ENCODE measurements around the gene TNS3. TPM values are rescaled to one million over a fixed set of nuclear protein-coding genes. Genes with fewer than 3 reads are reported as not detected.

TNS3 gene
- total RNA-seq, 2 experiments from 2014 or later: 0.11 TPM

- POLR2A ChIA-PET: no interaction called here
- intact Hi-C loops (cut with DNase I, micrococcal nuclease): no loop called here
Observed at GRCh38 chr7:47381134-47381495, 200.8 kb downstream of the TNS3 start.

DNA sequence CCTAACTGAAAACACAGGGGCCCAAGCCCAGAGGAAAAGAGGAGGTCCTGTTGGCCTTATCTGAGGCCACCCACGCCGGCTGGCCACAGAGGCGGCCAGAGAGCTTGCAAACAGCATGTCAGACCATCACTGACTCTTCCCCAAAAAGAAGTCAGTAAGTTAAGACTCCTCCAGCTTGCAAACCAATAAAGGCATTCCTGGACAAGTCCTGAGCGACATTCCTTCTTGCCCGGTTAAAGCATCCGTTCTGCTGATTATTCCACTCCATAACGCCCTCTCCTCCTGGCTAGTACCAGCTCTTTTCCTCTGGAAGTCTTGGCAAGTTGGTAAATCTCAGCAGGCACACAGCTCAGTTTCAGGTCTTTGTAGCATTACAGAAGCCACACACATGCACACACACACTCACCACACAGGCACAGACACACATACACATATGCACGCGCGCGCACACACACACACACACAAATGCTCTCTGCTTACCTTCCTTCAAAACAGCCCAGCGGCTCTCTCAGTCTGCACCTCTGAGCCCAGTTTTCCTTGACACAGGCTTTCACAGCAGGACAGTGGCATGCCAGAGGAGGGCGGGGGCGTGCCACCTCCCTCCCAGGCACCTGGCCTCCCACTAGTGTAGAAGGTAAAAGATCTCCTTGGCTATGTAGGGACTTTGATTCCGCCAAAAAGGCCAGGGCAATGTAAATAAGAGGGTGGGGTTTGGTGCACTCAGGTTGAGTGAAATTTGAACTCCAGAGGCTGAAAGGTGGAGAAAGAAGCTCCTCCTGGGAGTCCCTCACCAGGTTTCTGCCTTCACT lies 201.4 kb downstream of the TNS3 start:
- H3K4me3 Mint-ChIP-seq: no peak overlapping the region
- POLR2A ChIA-PET: no interaction called here
- H3K27me3 Mint-ChIP-seq: peaks cover 10% of the 10 kb centered on the region
- no peaks in the 10 kb centered on the region for H3K9me3 Mint-ChIP-seq (ENCODE audit: low read depth)
- H3K27ac Mint-ChIP-seq: no peak overlapping the region
- H3K4me1 Mint-ChIP-seq: no peaks in the 10 kb centered on the region
- H3K36me3 Mint-ChIP-seq (ENCODE audit: low read depth): no peaks in the 10 kb centered on the region
- ATAC-seq: no peak
- intact Hi-C loops (cut with DNase I, micrococcal nuclease): no loop called here
- no peak for DNase-seq
- CTCF ChIA-PET: no interaction called here

More at GRCh38 chr7:47381134-47381495, 200.8 kb downstream of the TNS3 start:
- Mint-ChIP-seq H3K9me3 (ENCODE audit: low read depth) (no peaks in the 10 kb centered on the region), H3K27me3 (peaks cover 10% of the 10 kb centered on the region), H3K27ac (no peak overlapping the region), H3K4me3 (no peak overlapping the region), H3K36me3 (ENCODE audit: low read depth) (no peaks in the 10 kb centered on the region), H3K4me1 (no peaks in the 10 kb centered on the region)
- DNase-seq (no peak), ATAC-seq (no peak)
- CTCF ChIA-PET: no interaction called here

DNA sequence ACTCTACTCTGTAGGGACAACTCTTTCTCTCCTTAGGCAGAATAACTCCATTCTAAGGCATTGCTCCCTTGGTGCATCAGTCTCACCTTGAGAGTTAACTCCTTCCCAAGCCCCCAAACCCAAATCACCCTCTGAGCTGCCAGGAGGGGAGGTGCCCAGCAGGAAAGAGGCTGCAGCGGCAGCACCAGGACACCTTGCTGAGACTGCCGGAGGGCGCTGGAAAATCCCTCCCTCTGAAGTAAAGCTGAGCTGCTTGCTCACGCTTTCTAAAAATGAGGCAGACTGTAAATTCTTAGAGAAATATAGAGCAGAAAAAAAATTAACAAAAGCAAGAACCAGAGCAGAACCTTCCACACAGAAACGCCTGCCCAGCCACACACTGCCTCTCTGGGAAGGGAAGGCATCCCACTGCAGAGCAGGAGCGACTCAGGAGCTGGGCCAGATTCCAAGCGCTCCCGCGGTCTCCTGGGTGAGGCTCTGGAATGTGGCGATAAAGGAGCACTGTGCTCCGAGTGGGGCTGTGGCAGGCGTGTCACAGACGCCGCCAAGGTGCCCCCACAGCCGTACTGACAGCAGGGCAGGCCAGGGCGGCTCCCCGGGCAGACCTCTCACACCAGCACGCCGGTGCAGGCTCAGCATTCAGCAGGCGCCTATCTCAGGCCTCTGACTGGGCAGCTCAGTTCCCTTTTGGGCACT lies 202.1 kb downstream of the TNS3 start:
- Mint-ChIP-seq H3K36me3 (ENCODE audit: low read depth) (no peaks in the 10 kb centered on the region), H3K9me3 (ENCODE audit: low read depth) (no peaks in the 10 kb centered on the region), H3K27me3 (peaks cover 10% of the 10 kb centered on the region), H3K27ac (no peak overlapping the region), H3K4me1 (no peaks in the 10 kb centered on the region), H3K4me3 (no peak overlapping the region)
- no peak for DNase-seq
- intact Hi-C loops (cut with DNase I, micrococcal nuclease): no loop called here
- ChIA-PET CTCF (no interaction called here), POLR2A (no interaction called here)
- no peak for ATAC-seq

DNA sequence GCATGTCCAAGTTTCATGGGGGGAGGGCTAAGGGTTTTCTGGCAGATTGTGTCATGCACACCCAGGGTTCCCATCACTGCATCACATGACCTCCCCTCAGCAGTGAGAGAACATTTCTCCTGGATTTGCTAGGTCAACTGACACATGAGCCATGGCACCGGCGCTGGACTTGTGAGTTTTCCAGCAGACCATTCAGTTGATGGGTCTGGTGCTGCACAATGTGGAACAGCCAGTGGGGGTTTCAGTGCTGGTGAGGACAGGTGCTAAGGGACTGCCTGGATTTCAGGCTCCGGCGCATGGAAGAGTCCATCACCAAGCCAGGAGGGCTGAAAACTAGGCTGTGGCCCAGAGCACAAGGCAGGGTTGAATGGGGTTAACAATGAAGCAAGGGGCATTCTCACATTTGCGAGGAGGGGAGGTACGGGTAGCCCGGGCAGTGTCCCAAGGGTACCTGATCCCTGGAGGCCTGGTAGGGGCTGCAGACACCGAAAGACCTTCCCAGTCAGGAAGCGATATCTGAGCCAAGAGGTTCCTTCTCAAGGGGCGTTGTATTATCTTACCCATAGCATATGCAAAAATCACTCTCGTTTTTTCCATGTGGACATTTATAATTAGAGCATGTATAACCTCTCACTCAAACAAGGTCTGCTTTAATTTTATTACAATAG lies 203.0 kb downstream of the TNS3 start:
- H3K27ac Mint-ChIP-seq: no peak overlapping the region
- no peaks in the 10 kb centered on the region for H3K36me3 Mint-ChIP-seq (ENCODE audit: low read depth)
- no peak for ATAC-seq
- peaks cover 9% of the 10 kb centered on the region for H3K27me3 Mint-ChIP-seq
- intact Hi-C loops (cut with DNase I, micrococcal nuclease): no loop called here
- no peak for DNase-seq
- no peak overlapping the region for H3K4me3 Mint-ChIP-seq
- ChIA-PET POLR2A (no interaction called here), CTCF (no interaction called here)
- no peaks in the 10 kb centered on the region for H3K4me1 Mint-ChIP-seq
- H3K9me3 Mint-ChIP-seq (ENCODE audit: low read depth): no peaks in the 10 kb centered on the region

- no peak for ATAC-seq
- POLR2A ChIA-PET: no interaction called here
- no peaks in the 10 kb centered on the region for H3K36me3 Mint-ChIP-seq (ENCODE audit: low read depth)
- H3K4me1 Mint-ChIP-seq: no peaks in the 10 kb centered on the region
- no peak overlapping the region for H3K4me3 Mint-ChIP-seq
- no peak overlapping the region for H3K27ac Mint-ChIP-seq
- intact Hi-C loops (cut with DNase I, micrococcal nuclease): no loop called here
- peaks cover 7% of the 10 kb centered on the region for H3K27me3 Mint-ChIP-seq
- H3K9me3 Mint-ChIP-seq (ENCODE audit: low read depth): no peaks in the 10 kb centered on the region
- CTCF ChIA-PET: no interaction called here
- DNase-seq: no peak
Observed at GRCh38 chr7:47377741-47378140, 204.2 kb downstream of the TNS3 start.

DNA sequence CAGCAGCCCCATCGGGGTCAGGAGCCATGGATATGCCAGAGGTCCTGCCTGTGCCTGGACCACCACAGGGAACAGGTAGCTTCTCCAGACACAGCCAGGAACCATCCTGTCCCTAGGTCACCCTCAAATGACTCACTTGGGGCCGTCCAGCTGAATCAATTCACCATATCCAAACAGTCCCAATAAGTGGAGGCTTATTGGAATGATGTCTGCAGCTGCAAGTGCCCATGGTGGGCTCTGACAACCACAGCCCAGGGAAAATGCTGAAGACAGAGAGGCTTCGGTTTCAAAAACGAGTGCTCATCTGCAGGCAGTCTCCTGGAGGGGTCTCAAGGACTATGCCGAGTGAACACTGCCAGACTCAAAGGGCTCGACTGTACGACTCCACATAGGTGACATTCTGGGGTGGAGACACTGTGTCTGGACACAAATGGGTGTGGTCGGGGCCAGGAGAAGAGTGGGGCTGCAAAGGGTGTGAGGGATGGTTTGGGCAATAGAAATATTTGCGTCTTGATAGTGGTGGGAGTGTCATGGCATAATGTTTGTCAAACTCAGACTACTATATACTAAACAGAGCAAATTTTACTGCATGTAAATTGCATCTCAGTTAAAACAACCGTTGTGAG lies 204.8 kb downstream of the TNS3 start:
- no peaks in the 10 kb centered on the region for H3K36me3 Mint-ChIP-seq (ENCODE audit: low read depth)
- ChIA-PET POLR2A (no interaction called here), CTCF (no interaction called here)
- ATAC-seq (no peak), DNase-seq (no peak)
- intact Hi-C loops (cut with DNase I, micrococcal nuclease): no loop called here
- H3K27me3 Mint-ChIP-seq: peaks cover 6% of the 10 kb centered on the region
- no peak overlapping the region for H3K4me3 Mint-ChIP-seq
- no peaks in the 10 kb centered on the region for H3K4me1 Mint-ChIP-seq
- H3K9me3 Mint-ChIP-seq (ENCODE audit: low read depth): no peaks in the 10 kb centered on the region
- no peak overlapping the region for H3K27ac Mint-ChIP-seq

DNA sequence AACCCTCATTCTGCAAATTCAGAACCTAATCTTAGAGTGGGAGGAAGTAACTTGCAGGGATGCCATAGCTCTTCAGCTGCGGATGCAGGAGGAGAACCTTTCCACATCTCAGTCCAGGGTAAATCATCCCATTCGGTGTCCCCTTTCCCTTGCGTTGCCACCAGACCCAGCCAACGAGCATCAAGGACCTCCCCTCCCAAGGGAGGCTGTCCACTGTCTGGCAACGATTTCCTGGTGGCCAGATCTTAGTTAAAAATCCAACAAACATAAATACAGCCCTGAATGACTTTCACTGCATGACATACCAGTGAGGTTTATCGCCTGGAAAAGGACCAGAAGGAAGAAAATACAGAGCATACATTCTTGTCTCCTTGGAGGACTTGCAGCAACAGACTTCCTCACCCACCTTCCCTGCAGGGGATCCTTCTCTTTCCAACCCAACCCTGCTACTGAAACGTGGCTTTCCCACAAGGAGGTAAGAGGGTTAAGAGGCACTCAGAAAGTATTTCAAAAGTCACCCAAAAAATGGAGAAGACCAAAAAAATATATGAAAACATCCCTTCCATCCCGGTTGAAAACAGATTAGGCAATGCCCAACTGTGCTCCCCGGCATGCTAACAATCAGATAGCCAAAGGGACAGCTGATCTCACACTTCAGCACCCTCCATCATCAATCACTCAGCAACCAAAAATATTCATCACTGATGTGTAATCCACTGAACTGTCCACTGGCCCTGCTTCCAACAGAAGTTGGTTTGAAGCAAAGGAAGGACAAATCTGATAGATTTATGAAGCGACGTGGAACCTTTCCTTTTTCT lies 206.6 kb downstream of the TNS3 start:
- no peak for DNase-seq
- Mint-ChIP-seq H3K27ac (no peak overlapping the region), H3K4me1 (no peaks in the 10 kb centered on the region), H3K9me3 (ENCODE audit: low read depth) (no peaks in the 10 kb centered on the region), H3K36me3 (ENCODE audit: low read depth) (no peaks in the 10 kb centered on the region), H3K4me3 (no peak overlapping the region), H3K27me3 (peaks cover 3% of the 10 kb centered on the region)
- intact Hi-C loops (cut with DNase I, micrococcal nuclease): no loop called here
- no peak for ATAC-seq
- POLR2A ChIA-PET: no interaction called here
- CTCF ChIA-PET: no interaction called here

DNA sequence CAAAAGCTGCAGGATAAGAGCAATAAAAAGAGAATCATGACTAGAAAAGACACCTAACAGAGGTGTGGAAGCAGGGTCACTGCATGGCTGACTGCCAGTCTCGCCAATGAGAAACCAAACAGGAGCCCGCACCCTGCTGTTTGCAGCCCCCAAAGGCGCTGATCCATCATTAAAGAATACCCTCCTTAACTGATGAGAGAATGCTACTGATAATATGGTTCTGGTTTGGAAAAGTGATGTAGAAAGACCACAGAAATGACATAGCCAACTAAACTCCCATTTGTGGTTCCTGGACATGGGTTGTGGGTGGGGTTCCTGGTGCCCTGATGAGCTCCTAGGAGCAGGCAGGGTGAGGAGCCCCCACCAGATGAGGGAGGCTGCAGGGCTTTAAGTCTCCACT lies 207.4 kb downstream of the TNS3 start:
- CTCF ChIA-PET: no interaction called here
- peaks cover 3% of the 10 kb centered on the region for H3K27me3 Mint-ChIP-seq
- no peak overlapping the region for H3K4me3 Mint-ChIP-seq
- H3K9me3 Mint-ChIP-seq (ENCODE audit: low read depth): no peaks in the 10 kb centered on the region
- no peak overlapping the region for H3K27ac Mint-ChIP-seq
- intact Hi-C loops (cut with DNase I, micrococcal nuclease): no loop called here
- no peak for ATAC-seq
- no peak for DNase-seq
- no peaks in the 10 kb centered on the region for H3K36me3 Mint-ChIP-seq (ENCODE audit: low read depth)
- POLR2A ChIA-PET: no interaction called here
- H3K4me1 Mint-ChIP-seq: no peaks in the 10 kb centered on the region

GRCh38 chr7:47373871-47374451 lies 207.9 kb downstream of the TNS3 start:
- ChIA-PET POLR2A (no interaction called here), CTCF (no interaction called here)
- H3K9me3 Mint-ChIP-seq (ENCODE audit: low read depth): no peaks in the 10 kb centered on the region
- no peak overlapping the region for H3K27ac Mint-ChIP-seq
- intact Hi-C loops (cut with DNase I, micrococcal nuclease): no loop called here
- no peak overlapping the region for H3K4me3 Mint-ChIP-seq
- DNase-seq: no peak
- no peak for ATAC-seq
- peaks cover 3% of the 10 kb centered on the region for H3K27me3 Mint-ChIP-seq
- no peaks in the 10 kb centered on the region for H3K36me3 Mint-ChIP-seq (ENCODE audit: low read depth)
- H3K4me1 Mint-ChIP-seq: no peaks in the 10 kb centered on the region

DNA sequence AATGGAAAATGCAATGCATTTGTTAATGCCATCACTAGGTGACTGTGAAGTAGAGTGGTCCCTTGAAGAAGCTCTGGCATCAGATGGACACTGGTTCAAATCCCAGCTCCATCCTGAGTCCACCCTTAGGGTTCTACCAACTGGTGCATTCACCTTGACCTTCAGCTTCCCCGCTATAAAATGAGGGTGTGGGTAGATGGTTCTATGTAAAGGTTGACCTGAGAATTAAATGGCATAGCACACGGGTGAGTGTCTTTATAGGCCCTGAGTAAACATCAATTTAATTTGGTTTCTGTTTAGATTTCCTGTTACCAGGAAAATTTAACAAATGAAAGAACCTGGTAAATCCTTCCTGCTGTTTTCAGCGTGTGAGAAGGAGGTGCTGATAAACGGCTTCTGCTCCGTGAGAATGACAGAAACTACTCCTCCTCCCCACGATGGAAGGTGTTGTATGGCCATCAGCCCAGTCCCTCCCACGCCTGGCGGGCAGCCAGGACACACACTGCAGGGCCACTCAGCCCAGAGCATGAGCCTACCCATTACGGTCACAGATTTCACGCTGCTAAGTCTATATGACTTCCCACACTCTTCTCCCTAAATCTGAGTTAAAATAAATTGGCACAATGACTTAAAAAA lies 210.1 kb downstream of the TNS3 start:
- ChIA-PET CTCF (no interaction called here), POLR2A (no interaction called here)
- no peak for ATAC-seq
- Mint-ChIP-seq H3K27ac (no peak overlapping the region), H3K9me3 (ENCODE audit: low read depth) (no peaks in the 10 kb centered on the region), H3K4me3 (no peak overlapping the region), H3K36me3 (ENCODE audit: low read depth) (no peaks in the 10 kb centered on the region), H3K4me1 (no peaks in the 10 kb centered on the region), H3K27me3 (peaks cover 3% of the 10 kb centered on the region)
- intact Hi-C loops (cut with DNase I, micrococcal nuclease): no loop called here
- DNase-seq: no peak

- H3K27ac Mint-ChIP-seq: no peak overlapping the region
- intact Hi-C loops (cut with DNase I, micrococcal nuclease): no loop called here
- no peaks in the 10 kb centered on the region for H3K9me3 Mint-ChIP-seq (ENCODE audit: low read depth)
- ChIA-PET CTCF (no interaction called here), POLR2A (no interaction called here)
- no peaks in the 10 kb centered on the region for H3K36me3 Mint-ChIP-seq (ENCODE audit: low read depth)
- no peak overlapping the region for H3K4me3 Mint-ChIP-seq
- no peaks in the 10 kb centered on the region for H3K4me1 Mint-ChIP-seq
- ATAC-seq (no peak), DNase-seq (no peak)
- peaks cover 3% of the 10 kb centered on the region for H3K27me3 Mint-ChIP-seq
Observed at GRCh38 chr7:47371317-47371716, 210.6 kb downstream of the TNS3 start.
